Sigmoid colon (tissue), 7 donors: ENCODE results near the gene SNX24. TPM values are rescaled to one million over a fixed set of nuclear protein-coding genes. Genes with fewer than 3 reads are reported as not detected.
"Not testable (repeated sequence)": the region's sequence is repeated elsewhere in the genome, so short reads cannot be mapped to it uniquely, and the experiment has no call there.

ENCODE experiments used
- DNase-seq: peaks from one replicate; pipeline ENCODE4 v3.0.0-alpha.2; 2019
- H3K27ac ChIP-seq, 4 donors: fragments of 200-600 bp; sonication (generic); one replicate each; pipeline ENCODE4 v1.5.1; 2016 to 2019; ENCODE audit warnings: mild to moderate bottlenecking in 1 of 4
- H3K27me3 ChIP-seq, 3 donors: fragments of 200-600 bp; sonication (generic); one replicate each; pipeline ENCODE4 v1.5.1; 2019; ENCODE audit warnings: mild to moderate bottlenecking in 1 of 3
- H3K36me3 ChIP-seq, 4 donors: fragments of 200-600 bp; sonication (generic); one replicate each; pipeline ENCODE4 v1.5.1; 2016 to 2019
- H3K4me1 ChIP-seq, 4 donors: fragments of 200-600 bp; sonication (generic); one replicate each; pipeline ENCODE4 v1.5.1; 2017 to 2019
- H3K4me3 ChIP-seq, 4 donors: fragments of 200-600 bp; sonication (generic); one replicate each; pipeline ENCODE4 v1.5.1; 2017 to 2019; ENCODE audit warnings: mild to moderate bottlenecking in 2 of 4, moderate library complexity in 1 of 4
- H3K9me3 ChIP-seq, 4 donors: fragments of 200-600 bp in 3 of 4; sonication (generic) in 3 of 4; one replicate each; pipeline versions ENCODE4 v1.5.1 to v1.6.1; 2013 to 2019
- CTCF ChIP-seq, 4 experiments: fragments of 450-650 bp in 3 of 4; fragments of 200-600 bp in 1 of 4; IDR thresholded peaks; one replicate each; pipeline ENCODE4 v1.5.1; 2016 to 2019; ENCODE audit warnings: antibody characterized with exemption in 4 of 4, mild to moderate bottlenecking in 3 of 4, moderate library complexity in 2 of 4
- EP300 ChIP-seq, 4 donors: sonication (generic); formaldehyde crosslinking; IDR thresholded peaks; one replicate each; pipeline ENCODE4 v1.6.1; 2017; ENCODE audit warnings: antibody characterized with exemption in 4 of 4
- POLR2A ChIP-seq, 2 donors: fragments of 450-650 bp; IDR thresholded peaks; one replicate each; pipeline ENCODE4 v1.6.1; 2016; ENCODE audit warnings: antibody characterized with exemption in 2 of 2, mild to moderate bottlenecking in 2 of 2, moderate library complexity in 2 of 2
- POLR2AphosphoS5 ChIP-seq, 4 donors: sonication (generic); formaldehyde crosslinking; IDR thresholded peaks; one replicate each; pipeline ENCODE4 v1.6.1; 2017; ENCODE audit warnings: antibody characterized with exemption in 4 of 4
- WGBS, 2 donors: extraction: QIAGEN DNeasy Blood & Tissue Kit; methylation state at CpG; one replicate each; pipeline ENCODE4 v1.1.7; 2013; 5-methylcytosine and 5-hydroxymethylcytosine counted together
- intact Hi-C: fragments of 100-400 bp; cut with DNase I; formaldehyde crosslinking; loops from one replicate; pipeline ENCODE4 v1.15.1; 2023
- polyA plus RNA-seq, 3 donors: library from polyadenylated mRNA; stranded (reverse); fragments of 200-250 nt; gene quantifications; one replicate each; pipeline ENCODE4 v1.2.3, GENCODE V29; 2013
- total RNA-seq, 4 donors: library from RNA; depleted of rRNA; stranded (reverse); fragments of >200 nt; gene quantifications; one replicate each; pipeline ENCODE4 v1.1.0, GENCODE V29; 2016
- donor health status: healthy with polysubstance abuse.
- donor health status: Bipolar disorder and iron deficiency.
- donor health status: healthy.

SNX24 gene
- total and polyA plus RNA-seq, 7 donors, result 7.3 to 28.2 (median 10.7) TPM

DNA sequence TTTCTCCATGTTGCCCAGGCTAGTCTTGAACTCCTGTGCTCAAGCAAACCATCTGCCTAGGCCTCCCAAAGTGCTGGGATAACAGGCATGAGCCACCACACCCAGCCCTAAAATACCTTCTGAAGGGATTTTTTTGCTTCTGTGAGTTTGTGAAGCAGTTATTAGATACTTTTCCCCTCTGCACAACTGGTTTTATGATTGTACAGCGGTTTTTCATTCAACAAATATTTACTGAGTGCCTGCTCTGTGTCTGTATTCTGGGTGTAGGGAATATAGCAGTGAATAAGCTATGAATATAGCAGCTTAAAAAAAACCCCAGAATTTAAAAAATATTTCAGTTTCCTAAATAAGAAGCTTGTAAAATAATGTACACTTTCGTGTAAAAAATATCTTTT lies 2.3 kb downstream of the SNX24 start:
- H3K27ac ChIP-seq, result no peak overlapping the region
- peaks cover 0 to 31% (median 20%) of the 10 kb centered on the region in 4 donors for H3K4me1 ChIP-seq
- TF ChIP-seq POLR2AphosphoS5 (IDR thresholded peaks at IDR 0.05) (no peak), CTCF (IDR thresholded peaks at IDR 0.05) (no peak), EP300 (IDR thresholded peaks at IDR 0.05) (no peak)
- H3K4me3 ChIP-seq, result no peak overlapping the region
- H3K36me3 ChIP-seq, result no peaks in the 10 kb centered on the region
- no peaks in the 10 kb centered on the region for H3K27me3 ChIP-seq
- DNase-seq, result no peak
- intact Hi-C loops, result loop anchor here (5.0 kb wide), 1 partner anchor 245 kb away; no protein-coding TSS in a partner anchor
- no peaks in the 10 kb centered on the region for H3K9me3 ChIP-seq
- 52 to 80% methylated on average over 2 of the region's 2 CpGs for WGBS, 2 donors

DNA sequence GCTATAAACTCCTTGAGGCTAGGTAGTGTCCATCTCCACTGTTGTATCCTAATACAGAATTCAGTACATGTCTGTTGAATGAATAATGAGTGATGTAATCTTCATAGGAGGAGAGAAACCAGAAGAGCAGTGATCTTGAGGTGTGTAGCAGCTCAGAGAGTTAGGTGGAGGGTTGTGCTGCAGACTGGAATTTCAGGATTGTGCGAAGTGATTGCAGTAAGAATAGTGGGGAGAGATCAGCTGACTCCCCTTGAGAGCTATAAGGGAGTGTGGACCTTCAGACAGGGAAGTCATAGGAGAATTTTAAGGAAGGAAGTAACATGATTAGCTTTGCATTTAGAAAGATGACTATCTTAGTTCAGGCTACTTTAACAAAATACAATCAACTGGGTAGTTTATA lies 4.4 kb downstream of the SNX24 start:
- H3K27ac ChIP-seq, result no peak overlapping the region
- intact Hi-C loops, result loop anchor here (5.0 kb wide), 1 partner anchor 243 kb away; no protein-coding TSS in a partner anchor
- 83 to 89% methylated on average over 1 of the region's 1 CpG for WGBS, 2 donors

GRCh38 chr5:122857538-122857937 lies 12.1 kb downstream of the SNX24 start:
- DNase-seq, H3K9me3 ChIP-seq, intact Hi-C loops, H3K36me3 ChIP-seq, H3K27ac ChIP-seq, H3K27me3 ChIP-seq, H3K4me1 ChIP-seq, H3K4me3 ChIP-seq: not testable (repeated sequence)
- WGBS, 2 donors, result 91 to 96% methylated on average over 8 of the region's 8 CpGs

More for the DNA sequence above, 4.4 kb downstream of the SNX24 start:
- no peaks in the 10 kb centered on the region for H3K27me3 ChIP-seq
- H3K4me1 ChIP-seq, result peaks cover 0 to 23% (median 11%) of the 10 kb centered on the region in 4 donors
- no peak for DNase-seq
- no peak overlapping the region for H3K4me3 ChIP-seq
- H3K36me3 ChIP-seq, result no peaks in the 10 kb centered on the region
- TF ChIP-seq EP300 (IDR thresholded peaks at IDR 0.05) (no peak), POLR2A (IDR thresholded peaks at IDR 0.05) (no peak), CTCF (IDR thresholded peaks at IDR 0.05) (no peak), POLR2AphosphoS5 (IDR thresholded peaks at IDR 0.05) (no peak)
- no peaks in the 10 kb centered on the region for H3K9me3 ChIP-seq

DNA sequence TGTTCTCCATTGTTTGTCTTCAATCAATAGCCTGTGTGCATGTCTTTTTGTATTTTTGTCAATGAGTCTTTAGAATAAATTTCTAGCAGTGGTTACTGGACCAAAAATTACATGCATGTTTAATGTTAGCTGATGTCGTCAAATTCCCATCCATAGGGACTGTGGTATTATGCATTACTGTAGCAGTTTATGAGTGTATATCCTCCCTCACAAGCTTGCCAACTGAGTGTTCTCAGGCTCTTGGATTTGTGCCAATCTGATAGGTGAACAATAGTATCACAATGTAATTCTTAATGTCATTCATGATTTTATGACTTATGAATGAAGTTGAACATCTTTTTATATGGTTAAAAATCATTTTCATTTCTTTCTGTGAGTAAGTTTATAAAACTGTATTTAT lies 13.0 kb downstream of the SNX24 start:
- WGBS, 2 donors, result 10 to 60% methylated on average over 1 of the region's 1 CpG
- Histone ChIP-seq H3K27me3 (no peaks in the 10 kb centered on the region), H3K36me3 (no peaks in the 10 kb centered on the region), H3K27ac (no peak overlapping the region), H3K4me1 (peaks cover 0 to 4% (median 0%) of the 10 kb centered on the region in 4 donors), H3K4me3 (no peak overlapping the region), H3K9me3 (no peaks in the 10 kb centered on the region)
- no peak for DNase-seq
- no peak for TF ChIP-seq POLR2A (IDR thresholded peaks at IDR 0.05)
- no peak for TF ChIP-seq EP300 (IDR thresholded peaks at IDR 0.05)
- TF ChIP-seq POLR2AphosphoS5 (IDR thresholded peaks at IDR 0.05), result no peak
- intact Hi-C loops, result no loop called here

- peaks cover 0 to 3% (median 0%) of the 10 kb centered on the region in 4 donors for H3K4me1 ChIP-seq
- H3K27me3 ChIP-seq, result no peaks in the 10 kb centered on the region
- no peak overlapping the region for H3K27ac ChIP-seq
- no peak overlapping the region for H3K4me3 ChIP-seq
- H3K9me3 ChIP-seq, result no peaks in the 10 kb centered on the region
- 65 to 75% methylated on average over 2 of the region's 2 CpGs for WGBS, 2 donors
- DNase-seq, result no peak
- TF ChIP-seq CTCF (IDR thresholded peaks at IDR 0.05), result no peak
- no peak for TF ChIP-seq POLR2A (IDR thresholded peaks at IDR 0.05)
- H3K36me3 ChIP-seq, result peaks cover 0 to 13% (median 0%) of the 10 kb centered on the region in 4 donors
- intact Hi-C loops, result no loop called here
These were observed 17.8 kb downstream of the SNX24 start for GRCh38 chr5:122863240-122863639.

DNA sequence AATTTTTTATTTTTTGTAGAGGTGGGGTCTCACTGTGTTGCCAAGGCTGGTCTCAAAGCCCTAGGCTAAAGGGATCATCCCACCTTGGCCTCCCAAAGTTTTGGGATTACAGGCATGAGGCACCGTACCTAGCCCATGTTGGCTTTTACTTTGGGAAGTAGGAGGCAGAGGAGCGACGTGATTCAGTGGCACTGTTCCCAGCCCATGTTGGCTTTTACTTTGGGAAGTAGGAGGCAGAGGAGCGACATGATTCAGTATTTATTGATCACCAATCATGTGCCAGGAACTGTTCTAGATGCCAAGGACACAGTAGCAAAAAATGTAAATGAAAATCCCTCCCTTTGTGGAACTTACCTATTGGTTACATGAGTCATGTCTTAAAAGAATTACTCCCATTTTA lies 18.3 kb downstream of the SNX24 start:
- intact Hi-C loops, result no loop called here
- Histone ChIP-seq H3K27me3 (no peaks in the 10 kb centered on the region), H3K27ac (no peak overlapping the region), H3K4me1 (no peaks in the 10 kb centered on the region), H3K4me3 (no peak overlapping the region), H3K9me3 (no peaks in the 10 kb centered on the region), H3K36me3 (peaks cover 0 to 13% (median 0%) of the 10 kb centered on the region in 4 donors)
- no peak for DNase-seq
- TF ChIP-seq EP300 (IDR thresholded peaks at IDR 0.05), result no peak
- TF ChIP-seq POLR2AphosphoS5 (IDR thresholded peaks at IDR 0.05), result no peak
- TF ChIP-seq CTCF (IDR thresholded peaks at IDR 0.05), result no peak
- no peak for TF ChIP-seq POLR2A (IDR thresholded peaks at IDR 0.05)
- 97 to 98% methylated on average over 4 of the region's 4 CpGs for WGBS, 2 donors
